Measurements from ENCODE around the gene PTPRJ. TPM values are rescaled to one million over a fixed set of nuclear protein-coding genes. Genes with fewer than 3 reads are reported as not detected.

The PTPRJ gene
- total and polyA plus RNA-seq, 2 experiments from 2014 or later, result 4.5 to 9.5 TPM

GRCh38 chr11:48054994-48055291 is 74.6 kb downstream of the PTPRJ start:
- H3K27me3 ChIP-seq (replicated peaks; ENCODE audit: insufficient read depth), result no peaks in the 10 kb centered on the region
- H3K9ac ChIP-seq, result no peak overlapping the region
- no peak overlapping the region for H3K4me2 ChIP-seq (ENCODE audit: unreplicated experiment)
- H3F3A ChIP-seq (ENCODE audit: insufficient read depth), result peaks cover 17% of the 10 kb centered on the region; the same call in 1 of the 2 replicates
- no peaks in the 10 kb centered on the region for H3K36me3 ChIP-seq (ENCODE audit: low read depth)
- no peak overlapping the region for H3K4me3 ChIP-seq
- no peak overlapping the region for H2AFZ ChIP-seq
- WGBS, 2 experiments (ENCODE audit: low coverage in 1 of 2, low lambda C conversion rate in 2 of 2, missing lambda C conversion rate in 2 of 2), result 96 to 100% methylated on average over 1 of the region's 1 CpG
- no peak for TF ChIP-seq EZH2phosphoT487 (IDR thresholded peaks at IDR 0.05; ENCODE audit: insufficient read depth, low read depth)
- no peak for TF ChIP-seq EZH2 (IDR thresholded peaks at IDR 0.05; ENCODE audit: insufficient read depth, poor library complexity, severe bottlenecking)
- in situ Hi-C loops (cut with MboI), result no loop called here
- H3K4me1 ChIP-seq (ENCODE audit: insufficient read depth), result peaks cover 16% of the 10 kb centered on the region
- H3K9me2 ChIP-seq (ENCODE audit: insufficient read depth), result no peaks in the 10 kb centered on the region
- peaks cover 90% of the 10 kb centered on the region for H3K79me2 ChIP-seq (ENCODE audit: insufficient read depth)
- H3K9me3 ChIP-seq (ENCODE audit: low read depth), result no peaks in the 10 kb centered on the region
- H3K27ac ChIP-seq, result no peak overlapping the region
- no peaks in the 10 kb centered on the region for H4K20me1 ChIP-seq (ENCODE audit: insufficient read depth)
- DNase-seq, result no peak

DNA sequence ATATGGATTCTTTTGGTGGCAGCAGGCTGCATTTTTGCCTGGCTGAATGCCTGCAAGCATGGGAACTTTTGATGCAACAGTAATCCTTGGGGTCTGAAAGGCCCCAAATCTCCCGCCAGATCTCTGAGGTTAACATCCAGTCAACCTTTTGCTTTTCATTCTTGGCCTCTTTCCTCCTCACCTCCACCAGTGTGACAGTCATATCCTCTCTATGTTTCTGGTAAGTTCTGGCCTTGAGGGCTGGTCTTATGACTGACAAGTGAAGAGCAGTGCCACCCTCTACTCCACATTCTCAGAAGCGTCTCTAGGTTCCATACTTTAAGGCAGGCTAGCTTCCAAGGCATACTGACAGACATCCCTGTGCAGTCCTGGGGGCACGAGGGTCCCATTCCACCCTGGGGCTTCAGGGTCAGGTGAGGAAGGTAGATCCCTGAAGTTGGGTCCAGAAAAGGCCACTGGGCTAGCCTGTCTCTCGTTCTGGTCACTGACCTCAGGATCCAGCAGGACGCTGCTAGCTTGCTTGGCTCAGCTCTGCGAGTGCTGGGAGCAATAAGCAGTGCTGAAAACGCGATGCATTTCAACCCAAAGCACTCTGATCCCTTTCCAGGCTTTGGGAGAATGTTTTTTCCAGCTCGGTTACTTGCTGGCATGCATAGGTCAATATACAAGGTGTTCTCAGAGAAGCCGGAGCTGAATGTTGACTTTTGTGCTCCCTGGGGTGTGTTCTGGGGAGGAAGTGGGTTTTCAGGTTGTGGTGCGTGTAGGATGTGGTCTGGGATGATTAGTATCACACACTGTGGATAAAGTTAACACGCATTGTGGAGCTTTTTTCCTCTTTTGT is 75.2 kb downstream of the PTPRJ start:
- H3F3A ChIP-seq (ENCODE audit: insufficient read depth), result peaks cover 13% of the 10 kb centered on the region; the same call in 1 of the 2 replicates
- H3K9me3 ChIP-seq (ENCODE audit: low read depth), result no peaks in the 10 kb centered on the region
- H3K79me2 ChIP-seq (ENCODE audit: insufficient read depth), result peaks cover 90% of the 10 kb centered on the region
- H3K4me3 ChIP-seq, result no peak overlapping the region
- TF ChIP-seq EZH2 (IDR thresholded peaks at IDR 0.05; ENCODE audit: insufficient read depth, poor library complexity, severe bottlenecking) (no peak), EZH2phosphoT487 (IDR thresholded peaks at IDR 0.05; ENCODE audit: insufficient read depth, low read depth) (no peak)
- H3K27ac ChIP-seq, result no peak overlapping the region
- H3K4me1 ChIP-seq (ENCODE audit: insufficient read depth), result peaks cover 16% of the 10 kb centered on the region
- H3K27me3 ChIP-seq (replicated peaks; ENCODE audit: insufficient read depth), result no peaks in the 10 kb centered on the region
- H3K9me2 ChIP-seq (ENCODE audit: insufficient read depth), result no peaks in the 10 kb centered on the region
- H3K36me3 ChIP-seq (ENCODE audit: low read depth), result no peaks in the 10 kb centered on the region
- no peaks in the 10 kb centered on the region for H4K20me1 ChIP-seq (ENCODE audit: insufficient read depth)
- H3K9ac ChIP-seq, result no peak overlapping the region
- no peak overlapping the region for H2AFZ ChIP-seq
- 74 to 76% methylated on average over 12 of the region's 12 CpGs for WGBS, 2 experiments (ENCODE audit: low coverage in 1 of 2, low lambda C conversion rate in 2 of 2, missing lambda C conversion rate in 2 of 2)
- H3K4me2 ChIP-seq (ENCODE audit: unreplicated experiment), result no peak overlapping the region
- in situ Hi-C loops (cut with MboI), result no loop called here
- no peak for DNase-seq

DNA sequence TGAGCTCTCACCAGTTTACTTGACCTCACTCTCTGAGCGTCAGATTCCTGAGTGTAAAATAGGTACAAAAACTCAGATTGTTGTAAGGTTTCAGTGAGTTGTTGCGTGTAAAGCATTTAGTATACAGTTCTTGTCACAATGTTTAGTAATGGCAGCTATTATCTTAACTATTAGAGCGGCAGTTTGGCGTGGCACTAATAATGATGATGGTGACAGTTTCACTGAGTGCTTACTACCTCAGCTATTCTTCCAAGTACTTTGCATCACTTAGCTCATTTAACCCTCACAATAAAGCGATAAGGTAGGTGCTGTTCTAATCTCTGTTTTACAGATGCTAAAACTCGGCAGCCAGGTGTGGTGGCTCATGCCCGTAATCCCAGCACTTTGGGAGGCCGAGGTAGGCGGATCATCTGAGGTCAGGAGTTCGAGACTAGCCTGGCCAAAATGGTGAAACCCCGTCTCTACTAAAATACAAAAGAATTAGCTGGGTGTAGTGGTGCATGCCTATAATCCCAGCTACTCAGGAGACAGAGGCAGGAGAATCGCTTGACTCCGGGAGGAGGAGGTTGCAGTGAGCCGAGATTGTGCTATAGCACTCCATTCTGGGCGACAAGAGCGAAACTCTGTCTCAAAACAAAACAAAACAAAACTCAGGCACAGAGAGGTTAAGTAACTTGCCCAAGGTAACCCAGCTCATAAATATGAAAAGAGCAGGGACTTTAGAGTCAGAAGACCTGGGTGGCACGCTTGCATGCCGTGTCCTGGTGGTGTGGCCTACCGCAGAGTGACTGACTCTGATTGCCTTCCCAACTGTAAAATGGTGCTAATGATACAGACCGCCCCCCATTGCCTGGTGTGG is 76.2 kb downstream of the PTPRJ start:
- Histone ChIP-seq H3K79me2 (ENCODE audit: insufficient read depth) (peaks cover 92% of the 10 kb centered on the region), H3K9ac (no peak overlapping the region), H3K9me3 (ENCODE audit: low read depth) (no peaks in the 10 kb centered on the region), H3F3A (ENCODE audit: insufficient read depth) (peaks cover 12% of the 10 kb centered on the region; the same call in 1 of the 2 replicates), H3K4me1 (ENCODE audit: insufficient read depth) (peaks cover 19% of the 10 kb centered on the region), H3K4me2 (ENCODE audit: unreplicated experiment) (no peak overlapping the region), H4K20me1 (ENCODE audit: insufficient read depth) (no peaks in the 10 kb centered on the region), H3K27ac (no peak overlapping the region), H3K9me2 (ENCODE audit: insufficient read depth) (no peaks in the 10 kb centered on the region), H3K27me3 (replicated peaks; ENCODE audit: insufficient read depth) (no peaks in the 10 kb centered on the region), H3K36me3 (ENCODE audit: low read depth) (no peaks in the 10 kb centered on the region), H2AFZ (no peak overlapping the region), H3K4me3 (no peak overlapping the region)
- in situ Hi-C loops (cut with MboI), result no loop called here
- no peak for DNase-seq
- TF ChIP-seq EZH2 (IDR thresholded peaks at IDR 0.05; ENCODE audit: insufficient read depth, poor library complexity, severe bottlenecking) (no peak), EZH2phosphoT487 (IDR thresholded peaks at IDR 0.05; ENCODE audit: insufficient read depth, low read depth) (no peak)
- 95 to 96% methylated on average over 20 of the region's 20 CpGs for WGBS, 2 experiments (ENCODE audit: low coverage in 1 of 2, low lambda C conversion rate in 2 of 2, missing lambda C conversion rate in 2 of 2)

DNA sequence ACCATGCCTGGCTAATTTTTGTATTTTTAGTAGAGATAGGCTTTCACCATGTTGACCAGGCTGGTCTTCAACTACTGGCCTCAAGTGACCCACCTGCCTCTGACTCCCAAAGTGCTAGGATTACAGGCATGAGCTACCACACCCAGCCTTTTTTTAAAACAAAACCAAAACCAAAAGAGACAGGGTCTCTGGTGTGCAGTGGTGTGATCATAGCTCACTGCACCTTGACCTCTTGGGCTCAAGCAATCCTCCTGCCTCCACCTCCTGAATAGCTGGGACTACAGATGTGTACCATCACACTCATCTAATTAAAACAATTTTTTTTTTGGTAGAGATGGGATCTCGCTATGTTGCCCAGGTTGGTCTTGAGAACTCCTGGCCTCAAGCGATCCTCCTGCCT is 77.7 kb downstream of the PTPRJ start:
- no peak overlapping the region for H2AFZ ChIP-seq
- H3K9me2 ChIP-seq (ENCODE audit: insufficient read depth), result no peaks in the 10 kb centered on the region
- no peak for DNase-seq
- no peak overlapping the region for H3K9ac ChIP-seq
- H3K27me3 ChIP-seq (replicated peaks; ENCODE audit: insufficient read depth), result no peaks in the 10 kb centered on the region
- no peak for TF ChIP-seq EZH2phosphoT487 (IDR thresholded peaks at IDR 0.05; ENCODE audit: insufficient read depth, low read depth)
- no peak for TF ChIP-seq EZH2 (IDR thresholded peaks at IDR 0.05; ENCODE audit: insufficient read depth, poor library complexity, severe bottlenecking)
- in situ Hi-C loops (cut with MboI), result no loop called here
- H3K4me3 ChIP-seq, result no peak overlapping the region
- H4K20me1 ChIP-seq (ENCODE audit: insufficient read depth), result no peaks in the 10 kb centered on the region
- H3F3A ChIP-seq (ENCODE audit: insufficient read depth), result peaks cover 5% of the 10 kb centered on the region; the same call in 1 of the 2 replicates
- H3K4me1 ChIP-seq (ENCODE audit: insufficient read depth), result peaks cover 17% of the 10 kb centered on the region
- 98 to 100% methylated on average over 2 of the region's 2 CpGs for WGBS, 2 experiments (ENCODE audit: low coverage in 1 of 2, low lambda C conversion rate in 2 of 2, missing lambda C conversion rate in 2 of 2)
- H3K79me2 ChIP-seq (ENCODE audit: insufficient read depth), result peaks cover 95% of the 10 kb centered on the region
- H3K36me3 ChIP-seq (ENCODE audit: low read depth), result no peaks in the 10 kb centered on the region
- no peak overlapping the region for H3K4me2 ChIP-seq (ENCODE audit: unreplicated experiment)
- H3K27ac ChIP-seq, result no peak overlapping the region
- no peaks in the 10 kb centered on the region for H3K9me3 ChIP-seq (ENCODE audit: low read depth)
